Measurements from ENCODE around the gene EHBP1L1. TPM values are rescaled to one million over a fixed set of nuclear protein-coding genes. Genes with fewer than 3 reads are reported as not detected.

EHBP1L1 gene
- total and polyA plus RNA-seq, 2 of the 8 experiments (the other 6 are each of a cell fraction or from before 2014, with no cell fraction given) = 4.3 to 6.6 TPM

DNA sequence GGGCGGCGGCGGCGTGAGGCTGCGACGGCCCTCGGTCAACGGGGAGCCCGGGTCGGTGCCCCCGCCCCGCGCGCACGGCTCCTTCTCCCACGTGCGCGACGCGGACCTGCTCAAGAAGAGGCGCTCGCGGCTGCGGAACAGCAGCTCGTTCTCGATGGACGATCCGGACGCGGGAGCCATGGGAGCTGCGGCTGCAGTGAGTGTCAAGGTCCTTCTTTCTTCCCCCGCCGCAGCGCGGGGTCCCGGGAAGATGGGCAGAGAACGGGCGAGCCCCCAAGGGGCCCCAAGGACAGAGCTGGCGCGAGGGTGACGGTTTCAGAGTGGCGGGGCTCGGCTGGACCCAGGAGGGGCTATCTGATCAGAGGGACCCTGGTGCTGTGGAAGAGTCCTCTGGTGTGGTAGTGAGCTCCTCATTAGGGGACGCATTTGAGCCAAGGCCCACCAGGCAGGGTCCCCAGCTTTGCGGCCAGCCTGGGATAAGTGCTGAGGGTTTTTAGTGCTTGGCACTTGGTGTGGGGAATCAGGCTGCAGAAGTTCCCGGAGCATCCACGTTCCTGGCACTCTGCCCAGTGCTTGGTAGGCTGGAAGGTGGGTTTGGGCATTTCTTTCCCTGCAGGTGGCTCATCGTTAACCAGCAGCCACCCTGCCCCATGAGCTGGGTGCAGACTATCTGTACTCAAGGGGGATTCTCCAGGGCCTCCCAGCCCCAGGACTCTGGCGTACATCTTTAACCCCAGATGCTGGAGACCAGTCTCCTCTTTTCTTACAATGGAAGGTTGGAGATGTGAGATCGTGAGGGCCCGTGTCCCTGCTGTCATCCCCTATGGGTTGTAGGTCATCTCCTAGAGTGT, 9.8 kb downstream of the EHBP1L1 start:
- Histone ChIP-seq H3K23ac (ENCODE audit: insufficient read length) (no peak overlapping the region), H2AFZ (ENCODE audit: low read length) (no peak overlapping the region), H3K27ac (ENCODE audit: low read depth, low read length) (no peak overlapping the region), H3K18ac (ENCODE audit: extremely low read depth, low read length) (no peak overlapping the region; the same call in 1 of the 2 replicates), H3K79me1 (ENCODE audit: low read depth, low read length) (no peaks in the 10 kb centered on the region), H4K91ac (replicated peaks; ENCODE audit: insufficient read length, low read length) (no peak overlapping the region), H4K5ac (ENCODE audit: insufficient read length, low read depth, low read length) (no peak overlapping the region), H2BK12ac (ENCODE audit: low read depth, low read length) (no peak overlapping the region), H3K9me3 (ENCODE audit: insufficient read depth in 2 of 2, low read depth in 1 of 2, low read length in 1 of 2) (no peaks in the 10 kb centered on the region), H3K4me2 (ENCODE audit: insufficient read depth in 1 of 2, low read depth in 2 of 2, low read length in 2 of 2) (peak overlapping the region; percentile 54 to 85), H3K4ac (replicated peaks; ENCODE audit: insufficient read length, low read depth, low read length) (no peak overlapping the region), H3K4me1 (replicated peaks in 1 of 4; ENCODE audit: control insufficient read depth in 3 of 4, insufficient read depth in 4 of 4, low read length in 3 of 4) (peaks cover 0 to 22% (median 6%) of the 10 kb centered on the region in 4 experiments; a peak in 6 of 7 replicates), H4K8ac (ENCODE audit: extremely low read depth, insufficient read depth, low read length) (no peak overlapping the region), H4K20me1 (replicated peaks in 1 of 2; ENCODE audit: control insufficient read depth in 1 of 2, insufficient read depth in 2 of 2, low read length in 2 of 2) (peaks cover 0 to 2% of the 10 kb centered on the region in 2 experiments), H2BK20ac (ENCODE audit: low read length) (no peak overlapping the region; the same call in 1 of the 2 replicates), H2BK120ac (replicated peaks; ENCODE audit: low read depth, low read length) (no peak overlapping the region), H3K14ac (ENCODE audit: insufficient read length) (no peak overlapping the region), H3K27me3 (replicated peaks in 1 of 4; ENCODE audit: control insufficient read depth in 3 of 4, extremely low read depth in 1 of 4, insufficient read depth in 3 of 4, low read length in 3 of 4) (peaks cover 20 to 52% (median 44%) of the 10 kb centered on the region in 4 experiments), H2BK15ac (ENCODE audit: low read length) (peak overlapping the region; percentile 97), H2BK5ac (ENCODE audit: low read depth, low read length) (no peak overlapping the region), H3K4me3 (ENCODE audit: extremely low read depth in 1 of 4, insufficient read depth in 2 of 4, low read depth in 3 of 4, low read length in 4 of 4) (peak overlapping the region in 2 of 4 experiments; percentile 31 to 55; a peak in 4 of 8 replicates), H3K9ac (replicated peaks in 1 of 4; ENCODE audit: extremely low read depth in 1 of 4, low read depth in 3 of 4, low read length in 3 of 4) (no peak overlapping the region), H3K36me3 (ENCODE audit: control insufficient read depth in 2 of 4, insufficient read depth in 4 of 4, low read length in 3 of 4) (no peaks in the 10 kb centered on the region), H2AK5ac (ENCODE audit: low read depth, low read length) (0 out of 2 replicates have a peak overlapping the region, but pooled peaks have one; percentile 65), H3K79me2 (ENCODE audit: control insufficient read depth in 1 of 2, insufficient read depth in 2 of 2, low read length in 2 of 2) (no peaks in the 10 kb centered on the region), H3K23me2 (ENCODE audit: low read depth, low read length) (peaks cover 3% of the 10 kb centered on the region; the same call in 1 of the 2 replicates), H3K56ac (replicated peaks; ENCODE audit: insufficient read length, low read depth, low read length) (no peak overlapping the region)
- FAIRE-seq = no peak
- ChIA-PET CTCF (ENCODE audit: partially characterized antibody) (interaction anchor here (0.6 to 14.5 kb wide), 17 partner anchors 7 to 697 kb away, joined by 3 to 227 read pairs (median 5); partner anchors contain the start of genes EHBP1L1, FAM89B, KCNK7 and ZNRD2), POLR2A (ENCODE audit: partially characterized antibody) (interaction anchor here (0.6 to 4.4 kb wide), 10 partner anchors 9 to 87 kb away, joined by 3 to 36 read pairs (median 4); partner anchors contain the start of genes EHBP1L1, FAM89B, KCNK7 and MALAT1)
- 58% methylated on average over 36 of the region's 51 CpGs; no CpG with 5 or more reads in 1 of the 2 experiments for WGBS, 2 experiments (ENCODE audit: extremely low coverage in 1 of 2, insufficient coverage in 1 of 2, insufficient read length in 1 of 2, insufficient replicate concordance in 2 of 2, low coverage in 1 of 2, low lambda C conversion rate in 2 of 2, missing lambda C conversion rate in 1 of 2)
- TF ChIP-seq FOSL1 (IDR thresholded peaks at IDR 0.05; ENCODE audit: insufficient read depth, low read depth, low read length) (no peak), KDM4A (IDR thresholded peaks at IDR 0.05; ENCODE audit: low read depth, low read length, severe bottlenecking) (no peak), EZH2 (IDR thresholded peaks at IDR 0.05; ENCODE audit: low read depth, low read length, severe bottlenecking) (peak; percentile 49), SUZ12 (IDR thresholded peaks at IDR 0.05; ENCODE audit: low read length) (peak; percentile 73), SIN3A (conservative IDR thresholded peaks at IDR 0.05 in 1 of 2, IDR thresholded peaks at IDR 0.05 in 1 of 2; ENCODE audit: low read depth in 1 of 2, low read length in 2 of 2) (no peak)
- DNase-seq (ENCODE audit: low read depth in 1 of 2, low spot score in 2 of 2) = no peak
